NT2/D1 (cell line): ENCODE measurements around the gene GMDS.

Experiments
- SUZ12 ChIP-seq: IDR thresholded peaks from 2 replicates; pipeline ENCODE4 v1.6.1; 2011; ENCODE audit not compliant: insufficient read length, insufficient read depth; ENCODE audit errors: extremely low read depth
- ZNF274 ChIP-seq: IDR thresholded peaks from 2 replicates; pipeline ENCODE4 v1.6.1; 2011; ENCODE audit warnings: mild to moderate bottlenecking, low read depth, low read length

DNA sequence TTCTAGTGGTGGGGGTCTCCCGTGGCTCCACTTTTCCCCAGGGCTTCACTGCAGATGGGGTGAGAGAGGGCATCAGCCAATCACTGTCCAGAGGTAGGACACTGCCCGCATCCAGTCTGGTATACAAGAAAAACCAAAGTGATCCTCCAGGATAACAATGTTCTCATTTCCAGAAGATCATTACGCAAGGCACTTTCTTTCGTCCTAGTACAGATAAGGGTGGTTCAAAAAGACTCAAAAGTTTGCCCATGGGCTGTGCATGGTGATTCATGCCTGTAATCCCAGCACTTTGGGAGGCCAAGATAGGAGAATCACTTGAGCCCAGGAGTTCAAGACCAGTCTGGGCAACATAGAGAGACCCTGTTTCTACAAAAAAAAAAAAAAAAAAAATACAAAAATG lies 16.4 kb downstream of the GMDS start:
- TF ChIP-seq ZNF274, result no peak
- TF ChIP-seq SUZ12, result no peak
